Neural cell (in vitro differentiated cells): ENCODE data around the gene NCOR1. TPM values are rescaled to one million over a fixed set of nuclear protein-coding genes. Genes with fewer than 3 reads are reported as not detected.

ENCODE experiments used
- H2AFZ ChIP-seq: fragments of 200-600, 300-800 bp; sonication (generic), shearing (Covaris generic); 2 replicates; pipeline ENCODE4 v1.6.0; 2014; ENCODE audit warnings: low read depth, mild to moderate bottlenecking, antibody characterized with exemption, low read length, moderate library complexity
- H3F3A ChIP-seq: fragments of 200-600 bp; shearing (Covaris generic); 2 replicates; pipeline ENCODE4 v1.6.1; 2016; ENCODE audit warnings: mild to moderate bottlenecking, moderate library complexity, mixed read lengths, antibody characterized with exemption, low read length; ENCODE audit not compliant: insufficient read depth, poor library complexity, severe bottlenecking
- H3K27ac ChIP-seq: fragments of 200-600, 300-800 bp; sonication (generic), shearing (Covaris generic); 2 replicates; pipeline ENCODE4 v1.5.1; 2014; ENCODE audit warnings: mild to moderate bottlenecking, low read length, moderate library complexity
- H3K27me3 ChIP-seq: fragments of 300-800, 200-600 bp; sonication (generic), shearing (Covaris generic); 2 replicates; pipeline ENCODE4 v1.6.0; 2014; ENCODE audit warnings: mild to moderate bottlenecking, low read depth, low read length, moderate library complexity; ENCODE audit not compliant: insufficient read depth
- H3K36me3 ChIP-seq: fragments of 300-800, 200-600 bp; sonication (generic), shearing (Covaris generic); 2 replicates; pipeline ENCODE4 v1.5.1; 2014; ENCODE audit warnings: mild to moderate bottlenecking, antibody characterized with exemption, low read length, moderate library complexity; ENCODE audit not compliant: insufficient read depth
- H3K4me2 ChIP-seq: fragments of 300-800, 200-600 bp; sonication (generic), shearing (Covaris generic); 2 replicates; pipeline ENCODE4 v1.6.0; 2014; ENCODE audit warnings: mild to moderate bottlenecking, low read length
- H3K4me3 ChIP-seq: fragments of 300-800, 200-600 bp; sonication (generic), shearing (Covaris generic); 2 replicates; pipeline ENCODE4 v1.5.1; 2014; ENCODE audit warnings: mild to moderate bottlenecking, low read length, moderate library complexity
- H3K79me2 ChIP-seq: fragments of 200-600 bp; shearing (Covaris generic); replicated peaks from 2 replicates; pipeline ENCODE4 v1.6.0; 2014; ENCODE audit warnings: mild to moderate bottlenecking, low read length, moderate library complexity; ENCODE audit not compliant: insufficient read depth
- H3K9ac ChIP-seq: fragments of 300-800, 200-600 bp; sonication (generic), shearing (Covaris generic); 2 replicates; pipeline ENCODE4 v1.6.1; 2016; ENCODE audit warnings: mild to moderate bottlenecking, low read length, mixed read lengths
- H3K9me2 ChIP-seq: fragments of 200-600 bp; shearing (Covaris generic); 2 replicates; pipeline ENCODE4 v1.6.1; 2016; ENCODE audit warnings: mild to moderate bottlenecking, low read length, mixed read lengths; ENCODE audit not compliant: insufficient read depth
- H3K9me3 ChIP-seq: fragments of 200-600, 300-800 bp; sonication (generic), shearing (Covaris generic); 2 replicates; pipeline ENCODE4 v1.6.1; 2016; ENCODE audit warnings: mild to moderate bottlenecking, mixed run types, low read length, moderate library complexity, mixed read lengths
- H4K20me1 ChIP-seq: fragments of 200-600 bp; shearing (Covaris generic); 2 replicates; pipeline ENCODE4 v1.6.1; 2016; ENCODE audit warnings: mild to moderate bottlenecking, mixed run types; ENCODE audit not compliant: insufficient read depth
- CTCF ChIP-seq: fragments of 450-650 bp; IDR thresholded peaks from 2 replicates; pipeline ENCODE4 v1.5.1; 2014; ENCODE audit warnings: antibody characterized with exemption, mild to moderate bottlenecking, moderate library complexity; ENCODE audit not compliant: poor library complexity, severe bottlenecking
- EP300 ChIP-seq: fragments of 450-650 bp; conservative IDR thresholded peaks from 2 replicates; pipeline ENCODE4 v1.6.1; 2014; ENCODE audit warnings: antibody characterized with exemption, mild to moderate bottlenecking, moderate library complexity; ENCODE audit not compliant: poor library complexity, severe bottlenecking
- EZH2 ChIP-seq: fragments of 200-600, 300-800 bp; shearing (Covaris generic), sonication (generic); IDR thresholded peaks from 2 replicates; pipeline ENCODE4 v1.6.1; 2014; ENCODE audit warnings: antibody characterized with exemption, low read length, borderline replicate concordance, mild to moderate bottlenecking; ENCODE audit not compliant: insufficient read depth, poor library complexity, severe bottlenecking
- MXI1 ChIP-seq: fragments of 450-650 bp; conservative IDR thresholded peaks from 2 replicates; pipeline ENCODE4 v1.6.1; 2014; ENCODE audit warnings: antibody characterized with exemption, mild to moderate bottlenecking; ENCODE audit not compliant: poor library complexity, severe bottlenecking
- POLR2AphosphoS5 ChIP-seq: IDR thresholded peaks from 2 replicates; pipeline ENCODE4 v1.6.1; 2012
- RAD21 ChIP-seq: fragments of 450-650 bp; conservative IDR thresholded peaks from 2 replicates; pipeline ENCODE4 v1.6.1; 2014; ENCODE audit warnings: antibody characterized with exemption, mild to moderate bottlenecking, moderate library complexity
- REST ChIP-seq: IDR thresholded peaks from 2 replicates; pipeline ENCODE4 v1.6.1; 2012; ENCODE audit warnings: borderline replicate concordance
- SMC3 ChIP-seq: fragments of 450-650 bp; conservative IDR thresholded peaks from 2 replicates; pipeline ENCODE4 v1.6.1; 2014; ENCODE audit warnings: antibody characterized with exemption, mild to moderate bottlenecking, moderate library complexity; ENCODE audit not compliant: poor library complexity
- TAF1 ChIP-seq: IDR thresholded peaks from 2 replicates; pipeline ENCODE4 v1.6.1; 2012; ENCODE audit warnings: low read depth
- polyA plus RNA-seq: library from polyadenylated mRNA; depleted of rRNA; stranded (reverse); fragments of >200 nt; gene quantifications from 2 replicates; pipeline ENCODE4 v1.2.3, GENCODE V29; 2014

NCOR1 gene
- polyA plus RNA-seq, 1 donor from 2014 or later, result 26.9 TPM

DNA sequence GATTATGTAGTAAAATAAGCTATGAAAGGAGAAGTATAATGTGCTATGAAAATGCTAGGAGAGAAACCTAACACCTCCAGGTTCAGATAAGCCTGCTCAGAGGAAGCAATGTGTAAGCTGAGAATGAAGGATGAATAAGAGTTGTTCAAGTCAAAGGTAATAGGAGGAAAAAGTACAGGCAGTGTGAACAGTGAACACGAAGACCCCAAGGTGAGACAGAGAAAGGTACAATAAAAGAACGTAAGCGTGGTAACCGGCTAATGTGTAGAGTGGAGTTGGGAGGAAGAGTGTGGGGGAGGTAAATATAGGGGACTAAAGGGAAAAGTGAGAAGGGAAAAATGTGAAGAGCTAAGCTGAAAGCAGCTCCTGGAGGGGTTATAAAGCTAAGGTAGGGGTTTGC is 141.5 kb downstream of the NCOR1 start:
- Histone ChIP-seq H3K27ac (no peak overlapping the region), H3K4me3 (no peak overlapping the region), H2AFZ (no peak overlapping the region), H4K20me1 (no peaks in the 10 kb centered on the region), H3K4me2 (no peak overlapping the region), H3K36me3 (peaks cover 10% of the 10 kb centered on the region), H3K9me3 (no peaks in the 10 kb centered on the region), H3K27me3 (no peaks in the 10 kb centered on the region), H3F3A (no peaks in the 10 kb centered on the region), H3K9me2 (no peaks in the 10 kb centered on the region), H3K79me2 (no peaks in the 10 kb centered on the region), H3K9ac (no peak overlapping the region)
- no peak for TF ChIP-seq EZH2

GRCh38 chr17:16072031-16072430 is 143.3 kb downstream of the NCOR1 start:
- H3F3A ChIP-seq, result no peaks in the 10 kb centered on the region
- TF ChIP-seq SMC3 (no peak), REST (no peak), EP300 (no peak), RAD21 (no peak)
- no peak overlapping the region for H3K27ac ChIP-seq
- H2AFZ ChIP-seq, result no peak overlapping the region
- no peaks in the 10 kb centered on the region for H3K9me2 ChIP-seq
- no peak overlapping the region for H3K4me2 ChIP-seq
- no peaks in the 10 kb centered on the region for H3K9me3 ChIP-seq
- H3K27me3 ChIP-seq, result no peaks in the 10 kb centered on the region
- H3K36me3 ChIP-seq, result peaks cover 10% of the 10 kb centered on the region
- H3K4me3 ChIP-seq, result no peak overlapping the region
- no peaks in the 10 kb centered on the region for H4K20me1 ChIP-seq
- H3K79me2 ChIP-seq, result no peaks in the 10 kb centered on the region
- no peak overlapping the region for H3K9ac ChIP-seq

DNA sequence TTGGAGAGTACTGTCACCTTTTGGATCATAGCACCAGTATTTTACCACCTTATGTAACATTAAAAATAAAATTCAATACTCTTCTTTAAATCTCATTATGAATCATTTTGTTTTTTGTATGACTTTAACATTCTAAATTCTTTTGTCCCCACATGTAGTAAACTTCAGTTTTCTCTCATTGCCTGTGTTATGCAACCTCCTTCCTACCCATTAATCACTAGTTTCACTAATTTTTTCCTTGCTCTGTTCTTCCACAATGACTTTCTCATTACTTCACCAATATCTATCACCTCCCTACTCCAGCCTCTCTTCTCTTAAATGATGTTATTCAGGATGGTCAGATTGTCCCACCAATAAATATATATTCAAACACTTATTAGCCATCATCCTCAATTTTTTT is 147.0 kb downstream of the NCOR1 start:
- TF ChIP-seq TAF1 (no peak), POLR2AphosphoS5 (no peak), SMC3 (no peak), REST (no peak), EP300 (no peak), EZH2 (no peak), CTCF (no peak), RAD21 (no peak), MXI1 (no peak)

More for the DNA sequence above, 147.0 kb downstream of the NCOR1 start:
- peaks cover 16% of the 10 kb centered on the region for H3K36me3 ChIP-seq
- no peak overlapping the region for H3K4me3 ChIP-seq
- H3K27ac ChIP-seq, result no peak overlapping the region
- no peaks in the 10 kb centered on the region for H3K79me2 ChIP-seq
- H3K27me3 ChIP-seq, result no peaks in the 10 kb centered on the region
- H4K20me1 ChIP-seq, result no peaks in the 10 kb centered on the region
- H3F3A ChIP-seq, result no peaks in the 10 kb centered on the region
- H3K4me2 ChIP-seq, result no peak overlapping the region
- H3K9me2 ChIP-seq, result no peaks in the 10 kb centered on the region
- H3K9ac ChIP-seq, result no peak overlapping the region
- H3K9me3 ChIP-seq, result no peaks in the 10 kb centered on the region
- H2AFZ ChIP-seq, result no peak overlapping the region
